H54 (cell line): ENCODE data around the gene SMIM34.
"Not testable (repeated sequence)": the region's sequence is repeated elsewhere in the genome, so short reads cannot be mapped to it uniquely, and the experiment has no call there.

Source experiments
- DNase-seq: peaks from one replicate; pipeline ENCODE4 v3.0.0; 2011; ENCODE audit warnings: low spot score, mixed read lengths; ENCODE audit not compliant: insufficient read length
- FAIRE-seq: peaks from 3 replicates; lab custom pipeline; 2011; peaks lifted over from hg19 to GRCh38; lab: Jason Lieb, UNC

SMIM34 gene

GRCh38 chr21:34423805-34424204 lies at the start of gene SMIM34:
SMIM34 (minus strand) TSS chr21:34423951; CDS start chr21:34423839, 112 bp downstream.
- not testable (repeated sequence) for DNase-seq, FAIRE-seq

DNA sequence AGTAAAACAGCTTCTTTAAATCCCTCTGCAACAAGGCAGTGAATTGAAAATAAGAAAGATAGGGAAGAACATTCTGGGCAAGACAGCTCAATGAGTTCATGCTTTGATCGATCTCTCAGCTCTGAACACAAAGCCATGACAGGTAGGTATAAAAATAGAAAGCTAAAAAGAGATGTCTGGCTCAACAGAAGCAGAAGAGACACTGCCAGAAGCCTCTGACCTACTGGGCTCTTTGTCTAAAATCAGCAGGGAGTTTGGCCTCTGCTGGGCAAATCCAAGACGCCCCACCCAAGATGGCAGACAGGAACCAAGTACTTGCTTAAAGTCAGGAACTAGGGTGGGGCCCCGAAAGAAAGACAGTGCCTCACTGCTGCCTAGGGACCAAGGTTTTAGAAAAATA lies 43.6 kb upstream of the SMIM34 start:
- FAIRE-seq, DNase-seq: not testable (repeated sequence)

DNA sequence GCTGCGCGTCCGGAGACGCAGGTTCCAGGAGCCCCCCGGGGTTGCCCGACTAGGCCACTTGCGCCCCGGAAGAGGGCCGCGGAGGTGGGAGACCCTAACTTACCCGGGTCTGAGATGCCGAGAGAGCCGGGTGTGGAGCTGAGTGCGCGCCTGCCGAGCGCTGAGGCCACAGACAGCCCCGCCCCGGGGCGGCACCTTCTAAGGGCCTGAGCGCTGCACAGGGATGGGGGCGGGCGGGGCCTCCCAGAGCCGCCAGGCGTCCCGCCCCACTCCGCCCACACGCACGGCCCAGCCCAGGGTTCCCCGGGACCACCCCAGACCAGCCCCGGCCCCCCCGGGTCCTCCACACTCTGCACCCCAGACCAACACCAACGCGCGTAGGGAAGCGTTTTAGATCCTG lies 35.7 kb upstream of the SMIM34 start:
- DNase-seq, FAIRE-seq: not testable (repeated sequence)

- DNase-seq, FAIRE-seq: not testable (repeated sequence)
Measured at GRCh38 chr21:34458266-34458665, 34.5 kb upstream of the SMIM34 start.

DNA sequence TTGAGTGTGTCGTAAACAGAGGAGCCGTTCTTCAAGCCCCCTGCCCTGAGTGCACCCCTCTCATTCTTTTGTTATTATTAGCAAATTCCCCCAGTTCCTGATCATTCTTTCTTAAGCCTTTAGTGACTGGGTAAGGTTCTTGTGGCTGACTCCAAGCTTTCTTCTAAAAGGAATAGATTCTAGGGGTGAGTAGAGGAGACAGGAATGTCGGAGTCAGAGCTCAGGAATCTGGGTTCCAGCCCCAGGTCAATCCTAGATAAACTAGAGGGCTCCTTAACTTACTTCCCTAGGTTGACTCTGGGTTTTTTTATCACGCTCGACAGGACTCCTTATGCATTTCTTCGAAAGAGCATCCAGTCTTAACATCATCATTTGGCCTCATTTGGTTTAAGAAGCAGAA lies 32.4 kb upstream of the SMIM34 start:
- FAIRE-seq, DNase-seq: not testable (repeated sequence)

DNA sequence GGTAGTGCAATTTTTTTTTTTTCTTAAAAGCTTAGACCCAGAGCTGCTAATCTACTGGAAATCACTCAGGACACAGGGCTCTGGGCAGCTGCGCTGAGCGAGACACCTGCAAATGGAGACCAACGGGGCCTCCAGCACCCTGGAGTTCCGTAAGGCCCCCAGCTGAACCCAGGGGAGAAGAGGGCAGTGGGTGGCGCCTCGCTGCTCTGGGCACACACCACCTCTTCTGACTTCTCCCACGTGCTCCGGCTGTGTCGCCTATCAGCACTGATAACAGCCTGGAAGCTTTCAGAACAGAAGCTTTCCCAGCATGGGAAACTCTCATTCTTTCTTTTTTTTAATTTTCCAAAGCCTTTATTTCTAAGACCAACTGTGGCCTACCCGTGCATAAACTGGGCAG lies 31.9 kb upstream of the SMIM34 start:
- FAIRE-seq, DNase-seq: not testable (repeated sequence)

GRCh38 chr21:34447018-34447417 lies 23.3 kb upstream of the SMIM34 start:
- FAIRE-seq, result not testable (repeated sequence)

GRCh38 chr21:34443486-34443885 lies 19.7 kb upstream of the SMIM34 start:
- DNase-seq, FAIRE-seq: not testable (repeated sequence)

More at GRCh38 chr21:34447018-34447417, 23.3 kb upstream of the SMIM34 start:
- DNase-seq, result not testable (repeated sequence)

GRCh38 chr21:34429710-34430109 lies 6.0 kb upstream of the SMIM34 start:
- peak; percentile 41 for FAIRE-seq
- DNase-seq, result not testable (repeated sequence)

DNA sequence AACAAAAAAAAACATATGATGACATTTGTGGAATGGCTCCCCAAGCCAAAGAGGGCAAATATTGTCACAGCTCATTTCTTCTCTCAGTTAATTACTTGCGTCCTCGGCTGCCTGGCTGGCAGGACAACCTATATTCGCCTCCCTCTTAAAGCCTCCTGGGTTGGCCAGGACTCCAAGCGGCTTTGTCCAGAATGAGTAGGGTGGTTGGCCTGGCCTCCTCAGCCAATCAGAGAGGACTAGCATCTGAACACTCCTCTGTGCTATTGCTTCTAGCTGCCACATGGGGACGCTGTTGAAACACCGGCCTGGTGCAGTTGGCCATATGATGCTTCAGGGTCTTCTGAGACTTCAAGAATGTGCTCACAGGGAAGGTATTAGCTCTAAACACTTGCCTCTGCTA lies 4.7 kb upstream of the SMIM34 start:
- FAIRE-seq, DNase-seq: not testable (repeated sequence)

- not testable (repeated sequence) for FAIRE-seq, DNase-seq
Measured at GRCh38 chr21:34427339-34427738, 3.6 kb upstream of the SMIM34 start.

DNA sequence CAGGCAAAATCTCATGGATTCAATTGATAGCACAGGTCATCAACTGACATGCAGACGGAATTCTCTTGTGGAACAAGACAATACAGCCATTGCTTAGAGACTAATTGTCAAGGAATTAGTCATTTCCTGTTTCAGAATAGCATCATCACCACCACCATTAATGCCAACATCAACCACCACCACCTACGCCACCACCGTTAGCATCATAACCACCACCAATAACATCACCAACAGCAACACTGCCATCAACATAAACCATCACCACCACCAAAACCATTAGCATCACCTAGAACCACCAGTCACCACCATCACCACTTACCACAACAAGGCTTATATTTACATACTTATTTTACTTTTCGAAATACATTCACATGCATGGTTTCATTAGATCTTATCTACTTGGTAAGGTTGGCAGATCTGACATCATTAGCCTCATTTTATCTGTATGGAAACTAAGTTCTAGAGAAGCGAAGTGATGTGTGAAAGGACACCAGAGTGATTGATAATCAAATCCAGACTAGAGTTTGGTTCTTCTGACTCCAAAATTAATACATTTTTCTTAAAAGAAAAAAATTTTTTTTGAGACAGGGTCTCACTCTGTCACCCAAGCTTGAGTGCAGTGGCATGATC lies 6.2 kb downstream of the SMIM34 start:
- FAIRE-seq, result not testable (repeated sequence)

GRCh38 chr21:34407294-34407693 lies 16.5 kb downstream of the SMIM34 start:
- not testable (repeated sequence) for DNase-seq, FAIRE-seq

More for the DNA sequence above, 6.2 kb downstream of the SMIM34 start:
- not testable (repeated sequence) for DNase-seq

- not testable (repeated sequence) for DNase-seq, FAIRE-seq
Measured at GRCh38 chr21:34406676-34407075, 17.1 kb downstream of the SMIM34 start.

DNA sequence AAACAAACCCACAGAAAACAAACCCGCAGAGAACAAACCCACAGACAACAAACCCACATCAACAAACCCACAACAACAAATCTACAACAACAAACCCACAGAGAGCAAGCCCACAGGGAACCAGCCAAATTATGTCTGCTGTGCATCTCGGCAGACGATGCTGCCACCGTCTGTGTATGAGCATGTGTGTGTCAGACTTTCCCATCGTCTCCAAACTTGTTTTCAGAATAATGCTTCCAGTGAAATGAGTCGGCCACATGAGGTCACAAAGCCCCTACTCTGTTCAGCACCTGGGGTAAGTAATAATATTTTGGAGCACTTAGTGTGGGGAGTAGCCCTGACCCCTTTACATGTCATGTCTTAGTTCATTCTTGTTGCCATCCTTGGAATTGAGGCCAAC lies 17.6 kb downstream of the SMIM34 start:
- FAIRE-seq, DNase-seq: not testable (repeated sequence)

DNA sequence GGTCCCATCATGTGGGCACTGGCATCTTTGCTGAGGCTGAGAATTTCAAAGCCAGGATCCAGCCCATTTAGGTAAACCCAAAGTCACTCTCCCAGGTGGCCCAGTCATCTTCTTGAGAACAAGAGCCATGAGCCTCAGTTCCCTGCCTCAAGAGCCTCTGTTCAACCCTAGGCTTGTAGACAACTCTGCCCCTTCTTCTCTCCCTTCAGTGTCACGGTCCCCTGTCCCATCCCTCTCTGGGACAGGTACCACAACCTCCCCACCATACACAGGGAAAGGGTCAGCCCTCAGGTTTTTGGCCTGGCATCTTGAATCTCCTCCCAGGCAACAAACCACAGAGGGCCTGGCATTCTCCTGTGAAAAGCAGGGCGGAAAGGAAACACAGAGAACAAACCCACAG lies 18.1 kb downstream of the SMIM34 start:
- FAIRE-seq, DNase-seq: not testable (repeated sequence)

DNA sequence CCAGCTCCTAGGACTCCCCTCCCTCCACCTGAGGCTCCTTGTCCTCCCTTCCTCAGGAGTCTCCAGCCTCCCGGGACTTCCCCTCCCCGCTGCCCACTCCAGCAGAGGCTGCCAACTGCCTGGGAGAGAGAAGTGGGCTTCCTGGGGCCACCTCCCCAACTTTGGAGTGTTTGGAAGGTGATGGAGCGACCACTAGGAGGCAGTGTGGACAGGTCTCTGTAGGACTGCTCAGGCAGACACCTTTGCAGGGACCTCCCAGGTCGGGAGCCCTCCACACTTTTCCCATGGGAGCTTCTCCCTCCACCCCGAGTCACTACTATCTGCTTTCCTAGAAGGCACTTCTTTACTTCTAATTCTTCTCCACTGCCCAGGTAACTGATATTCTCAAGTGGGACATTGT lies 19.0 kb downstream of the SMIM34 start:
- FAIRE-seq, DNase-seq: not testable (repeated sequence)

- not testable (repeated sequence) for DNase-seq, FAIRE-seq
Measured at GRCh38 chr21:34400522-34400921, 23.2 kb downstream of the SMIM34 start.

- DNase-seq, FAIRE-seq: not testable (repeated sequence)
Measured at GRCh38 chr21:34383724-34384415, 39.9 kb downstream of the SMIM34 start.

- not testable (repeated sequence) for FAIRE-seq, DNase-seq
Measured at GRCh38 chr21:34383138-34383537, 40.6 kb downstream of the SMIM34 start.

- DNase-seq, FAIRE-seq: not testable (repeated sequence)
Measured at GRCh38 chr21:34375619-34375972, 48.2 kb downstream of the SMIM34 start.
